ENCODE measurements around the gene WWP2.
"Not testable (repeated sequence)": the region's sequence is repeated elsewhere in the genome, so short reads cannot be mapped to it uniquely, and the experiment has no call there.

Gene WWP2

DNA sequence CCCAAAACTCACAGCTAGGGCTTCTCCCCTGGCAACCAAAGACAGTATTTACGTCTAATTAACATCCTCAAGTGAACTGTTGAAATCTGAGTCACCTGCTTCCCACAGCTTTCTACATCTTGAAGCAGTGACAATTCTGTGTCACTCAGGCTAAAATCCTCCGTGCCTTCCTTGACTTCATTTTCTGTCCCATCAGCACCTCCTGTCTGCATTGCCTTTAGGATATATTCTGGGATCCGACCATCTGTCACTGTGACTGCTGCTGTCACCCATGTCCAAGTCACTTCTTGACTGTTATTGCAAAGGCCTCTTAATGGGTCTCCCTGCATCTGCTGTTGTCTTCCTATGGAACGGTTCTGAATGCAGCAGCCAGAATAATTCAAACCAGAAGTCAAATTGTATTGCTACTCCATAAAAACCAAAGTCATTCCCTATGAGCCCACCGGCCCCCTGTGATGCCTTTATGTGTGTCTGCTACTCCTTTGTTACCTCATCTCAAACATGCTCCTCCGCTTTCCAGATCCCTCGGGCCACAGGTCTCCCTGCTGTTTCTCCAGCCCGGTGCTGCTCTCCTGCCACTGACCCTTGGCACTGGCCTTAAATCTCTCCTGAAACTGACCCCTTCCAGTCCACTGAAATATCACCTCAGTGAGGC, 56.9 kb downstream of the WWP2 start:
- TF ChIP-seq, protein P1, sequence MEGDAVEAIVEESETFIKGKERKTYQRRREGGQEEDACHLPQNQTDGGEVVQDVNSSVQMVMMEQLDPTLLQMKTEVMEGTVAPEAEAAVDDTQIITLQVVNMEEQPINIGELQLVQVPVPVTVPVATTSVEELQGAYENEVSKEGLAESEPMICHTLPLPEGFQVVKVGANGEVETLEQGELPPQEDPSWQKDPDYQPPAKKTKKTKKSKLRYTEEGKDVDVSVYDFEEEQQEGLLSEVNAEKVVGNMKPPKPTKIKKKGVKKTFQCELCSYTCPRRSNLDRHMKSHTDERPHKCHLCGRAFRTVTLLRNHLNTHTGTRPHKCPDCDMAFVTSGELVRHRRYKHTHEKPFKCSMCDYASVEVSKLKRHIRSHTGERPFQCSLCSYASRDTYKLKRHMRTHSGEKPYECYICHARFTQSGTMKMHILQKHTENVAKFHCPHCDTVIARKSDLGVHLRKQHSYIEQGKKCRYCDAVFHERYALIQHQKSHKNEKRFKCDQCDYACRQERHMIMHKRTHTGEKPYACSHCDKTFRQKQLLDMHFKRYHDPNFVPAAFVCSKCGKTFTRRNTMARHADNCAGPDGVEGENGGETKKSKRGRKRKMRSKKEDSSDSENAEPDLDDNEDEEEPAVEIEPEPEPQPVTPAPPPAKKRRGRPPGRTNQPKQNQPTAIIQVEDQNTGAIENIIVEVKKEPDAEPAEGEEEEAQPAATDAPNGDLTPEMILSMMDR (conservative IDR thresholded peaks at IDR 0.05) = no peak
- H3K27ac ChIP-seq = no peak overlapping the region

DNA sequence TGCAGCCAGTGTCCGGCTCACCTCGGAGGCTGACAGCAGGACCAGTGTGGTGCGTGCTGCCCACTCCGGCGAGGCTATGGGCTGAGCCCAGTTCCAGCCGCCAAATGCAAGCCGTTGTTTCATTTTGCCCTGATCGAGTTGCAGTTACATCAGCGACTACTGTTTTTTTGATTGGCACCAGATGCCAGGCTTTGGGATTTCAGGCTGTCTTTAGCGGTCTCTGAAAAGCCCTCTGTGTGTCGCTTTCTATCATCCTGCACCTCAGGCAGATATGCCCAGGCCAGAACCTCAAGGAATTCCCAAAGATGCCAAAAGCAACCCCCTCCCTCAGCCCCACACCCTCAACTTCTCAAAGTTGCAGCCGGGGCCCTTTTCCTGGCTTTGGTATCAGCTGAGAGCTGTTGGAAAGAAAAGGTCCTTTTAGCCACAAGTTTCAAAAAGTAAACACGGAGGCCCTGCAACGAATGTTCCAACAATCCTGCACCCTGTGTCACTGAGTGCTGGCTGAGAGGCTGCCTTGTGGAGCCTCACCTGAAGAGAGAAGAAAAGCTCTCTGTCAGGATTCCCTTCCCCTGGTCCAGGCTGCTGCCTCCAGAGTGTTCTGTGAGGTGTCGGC, 58.9 kb downstream of the WWP2 start:
- H3K27ac ChIP-seq = no peak overlapping the region
- TF ChIP-seq, protein P1 (conservative IDR thresholded peaks at IDR 0.05) = no peak

DNA sequence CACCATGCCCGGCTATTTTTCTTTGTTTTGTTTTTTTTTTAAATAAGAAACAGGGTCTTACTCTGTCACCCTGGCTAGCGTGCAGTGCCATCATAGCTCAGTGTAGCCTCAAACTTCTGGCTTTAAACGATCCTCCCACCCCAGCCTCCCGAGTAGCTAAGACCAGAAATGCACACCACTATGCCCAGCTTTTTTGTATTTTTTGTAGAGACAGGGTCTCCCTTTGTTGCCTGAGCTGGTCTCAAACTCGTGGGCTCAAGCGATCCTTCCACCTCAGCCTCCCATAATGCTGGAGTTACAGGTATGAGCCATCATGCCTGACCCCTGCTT, 59.7 kb downstream of the WWP2 start:
- TF ChIP-seq, protein P1 (conservative IDR thresholded peaks at IDR 0.05) = no peak

DNA sequence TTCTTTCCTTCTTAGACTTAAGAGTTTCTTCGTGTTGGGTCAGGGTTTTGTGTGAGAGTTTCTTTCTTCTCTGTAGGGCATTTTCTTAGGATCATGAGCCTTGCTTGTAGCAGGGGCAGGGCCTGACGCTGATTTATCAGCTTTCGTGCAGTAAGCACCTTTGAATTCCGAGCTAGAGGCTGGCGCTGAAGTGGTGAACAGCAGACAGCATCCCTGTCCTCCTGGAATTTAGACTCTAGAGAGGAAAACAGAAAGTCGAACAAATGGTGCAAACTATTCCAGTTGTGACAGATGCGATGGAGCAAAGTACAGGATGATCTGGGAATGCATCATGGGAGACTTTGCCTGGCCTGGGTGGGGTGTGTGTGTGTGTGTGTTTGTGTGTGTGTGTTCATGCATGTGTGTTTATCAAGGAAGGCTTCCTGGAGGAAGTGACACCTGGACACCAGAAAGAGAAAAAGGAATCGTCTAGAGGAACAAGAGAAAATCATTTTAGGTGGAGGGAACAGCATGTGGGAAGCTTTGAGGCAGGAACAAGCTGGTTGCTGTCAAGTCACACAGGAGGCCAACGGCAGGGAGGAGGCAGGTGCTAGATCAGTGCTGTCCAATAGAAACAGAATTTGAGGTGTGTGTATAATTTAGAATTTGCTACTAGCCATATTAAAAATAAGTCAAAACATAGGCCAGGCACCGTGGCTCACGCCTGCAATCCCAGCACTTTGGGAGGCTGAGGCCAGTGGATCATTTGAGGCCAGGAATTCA, 60.2 kb downstream of the WWP2 start:
- no peak overlapping the region for H3K27ac ChIP-seq
- TF ChIP-seq, protein P1 (conservative IDR thresholded peaks at IDR 0.05) = no peak

More for the DNA sequence above, 59.7 kb downstream of the WWP2 start:
- no peak overlapping the region for H3K27ac ChIP-seq

DNA sequence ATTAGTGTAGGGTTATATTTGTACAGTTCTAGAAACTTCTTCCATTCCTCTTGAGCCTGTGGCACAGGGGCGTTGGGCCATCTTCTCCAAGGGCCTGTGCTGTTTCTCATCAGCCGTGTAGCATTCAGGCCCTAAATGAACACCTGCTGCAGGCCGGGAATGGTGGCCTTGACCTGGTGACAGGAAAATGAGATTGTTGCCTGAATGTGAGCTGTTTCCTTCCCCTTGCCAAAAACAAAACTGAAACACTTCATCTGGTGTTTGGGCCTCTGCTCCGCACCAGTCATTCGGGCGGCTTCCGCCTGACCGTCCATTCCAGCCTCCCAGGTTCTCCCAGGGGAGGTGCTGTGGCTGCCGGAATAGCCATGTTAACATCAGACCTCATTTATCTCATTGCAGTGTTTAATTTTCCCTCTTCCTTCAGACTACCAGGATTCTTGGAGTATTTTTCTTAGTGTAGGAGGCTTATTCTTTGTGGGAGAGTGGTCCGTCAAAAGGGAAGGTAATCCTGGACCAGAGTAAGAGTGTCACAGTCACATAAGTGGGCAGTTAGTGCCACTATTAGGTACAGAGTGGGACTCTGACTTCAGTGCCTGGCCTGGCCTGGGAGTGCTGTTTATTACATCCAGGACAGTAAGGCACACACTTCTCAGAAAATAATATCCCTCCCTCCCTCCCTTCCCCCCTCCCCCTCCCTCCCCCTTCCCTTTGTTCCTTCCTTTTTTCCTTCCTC, 61.9 kb downstream of the WWP2 start:
- TF ChIP-seq, protein P1 (conservative IDR thresholded peaks at IDR 0.05) = no peak
- no peak overlapping the region for H3K27ac ChIP-seq

DNA sequence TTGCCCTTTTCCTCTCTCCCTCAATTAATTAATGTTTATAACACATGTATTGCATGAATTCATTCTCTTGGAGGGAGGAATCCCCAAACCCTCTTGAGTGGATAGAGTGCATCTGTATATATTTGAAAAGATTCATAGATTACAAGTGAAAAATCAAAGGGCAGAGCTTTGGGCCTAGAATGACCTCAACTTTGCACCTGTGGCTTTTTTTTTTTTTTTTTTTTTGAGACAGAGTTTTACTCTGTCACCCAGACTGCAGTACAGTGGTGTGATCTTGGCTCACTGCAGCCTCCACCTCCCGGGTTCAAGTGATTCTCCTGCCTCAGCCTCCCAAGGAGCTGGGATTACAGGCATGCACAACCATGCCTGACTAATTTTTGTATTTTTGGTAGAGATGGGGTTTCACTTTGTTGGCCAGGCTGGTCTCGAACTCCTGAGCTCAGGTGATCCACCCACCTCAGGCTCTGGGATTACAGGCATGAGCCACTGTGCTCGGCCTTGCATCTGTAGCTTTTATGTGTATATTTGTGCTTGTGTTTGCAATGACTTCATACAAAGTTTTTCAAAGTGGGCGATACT, 62.5 kb downstream of the WWP2 start:
- not testable (repeated sequence) for H3K27ac ChIP-seq

DNA sequence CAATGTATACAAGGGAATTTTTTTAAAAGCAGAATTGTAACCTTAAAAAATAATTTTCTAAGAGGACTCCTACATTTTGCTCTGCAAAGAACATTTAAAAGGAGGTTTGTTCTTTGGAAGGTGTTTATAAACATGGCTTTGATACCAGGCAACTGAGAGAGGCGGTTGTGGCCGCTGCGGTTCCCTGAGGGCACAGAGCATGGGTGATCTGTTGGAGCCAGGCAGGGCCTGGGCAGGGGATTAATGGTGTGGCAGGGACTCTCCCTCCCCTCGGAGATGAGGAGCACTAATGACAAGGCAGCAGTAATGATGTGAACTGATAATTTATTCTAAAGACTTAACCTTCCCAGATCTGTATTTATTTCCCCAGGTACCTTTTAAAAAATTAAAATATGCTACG, 65.4 kb downstream of the WWP2 start:
- TF ChIP-seq, protein P1 (conservative IDR thresholded peaks at IDR 0.05) = no peak
- no peak overlapping the region for H3K27ac ChIP-seq
